Brain microvascular endothelial cell (primary cell): ENCODE results near the gene ENDOD1.
A peak's percentile ranks its signal among the peaks of the same experiment; 100 is the strongest.

Experiments used
- DNase-seq: peaks from one replicate; pipeline ENCODE4 v3.0.0-alpha.2; 2020
- H3K27ac ChIP-seq: fragments of 250-450 bp; sonication (Bioruptor Pico); 2 replicates; pipeline ENCODE4 v1.5.1; 2020; ENCODE audit warnings: mild to moderate bottlenecking, moderate library complexity
- H3K27me3 ChIP-seq: fragments of 250-450 bp; sonication (Bioruptor Pico); replicated peaks from 2 replicates; pipeline ENCODE4 v1.5.1; 2020; ENCODE audit warnings: mild to moderate bottlenecking
- H3K36me3 ChIP-seq: fragments of 250-450 bp; sonication (Bioruptor Pico); replicated peaks from 2 replicates; pipeline ENCODE4 v1.5.1; 2020; ENCODE audit warnings: mild to moderate bottlenecking
- H3K4me3 ChIP-seq: 2 replicates; pipeline ENCODE4 v1.5.1; 2011; ENCODE audit warnings: low read depth, mild to moderate bottlenecking, control low read depth, low read length, moderate library complexity
- CTCF ChIP-seq: IDR thresholded peaks from 2 replicates; pipeline ENCODE4 v1.5.1; 2011; ENCODE audit warnings: low read depth, mild to moderate bottlenecking, moderate library complexity, low read length, control low read depth, inconsistent platforms; ENCODE audit errors: missing control alignments
- in situ Hi-C: cut with HindIII; loops from 2 replicates; pipeline ENCODE4 v1.10.0; 2017; ENCODE audit warnings: low sequenced_read_pairs, low pct_ligation_motif_present

Gene ENDOD1

DNA sequence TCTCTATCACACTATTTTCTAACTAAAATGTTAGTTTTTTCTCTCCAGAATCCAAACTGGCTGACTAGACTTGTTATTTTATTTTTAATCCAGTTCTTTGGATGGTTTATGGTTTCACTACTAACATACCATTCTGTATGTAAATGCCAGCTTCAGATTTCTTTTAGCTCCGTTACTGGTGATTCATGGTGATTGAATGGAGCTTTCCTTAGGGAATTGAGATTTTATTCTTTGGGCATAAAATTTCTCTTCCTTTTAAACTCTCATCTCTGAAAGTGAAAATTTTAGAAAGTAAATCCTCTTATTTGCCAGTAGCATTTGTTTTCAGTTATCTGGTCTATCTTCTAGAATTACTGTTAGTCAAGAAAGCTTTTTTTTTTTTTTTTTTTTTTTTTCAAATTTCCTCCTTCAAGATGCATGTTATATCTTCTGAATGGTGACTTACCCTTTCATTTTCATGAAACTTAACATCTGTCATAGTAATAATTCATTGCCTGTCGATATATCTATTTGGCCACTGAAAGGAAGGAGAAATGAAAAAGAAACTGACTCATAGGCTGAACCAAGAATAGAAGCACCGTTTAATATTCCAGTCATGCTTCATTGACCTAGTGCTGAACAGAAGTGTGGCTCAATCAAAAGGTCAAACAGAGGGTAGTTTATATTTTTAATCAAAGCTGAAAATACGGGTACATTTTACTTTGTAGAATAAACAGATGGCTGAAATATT is 6.4 kb downstream of the ENDOD1 start:
- H3K27me3 ChIP-seq, result no peaks in the 10 kb centered on the region
- H3K4me3 ChIP-seq, result peak overlapping the region; percentile 4
- no peaks in the 10 kb centered on the region for H3K36me3 ChIP-seq
- no peak for TF ChIP-seq CTCF
- in situ Hi-C loops, result no loop called here
- no peak for DNase-seq
- peak overlapping the region; percentile 63 for H3K27ac ChIP-seq

- Histone ChIP-seq H3K36me3 (no peaks in the 10 kb centered on the region), H3K27ac (no peak overlapping the region), H3K4me3 (no peak overlapping the region), H3K27me3 (no peaks in the 10 kb centered on the region)
- in situ Hi-C loops, result no loop called here
- no peak for DNase-seq
- TF ChIP-seq CTCF, result no peak
These were observed 7.6 kb downstream of the ENDOD1 start for GRCh38 chr11:95097209-95097608.

GRCh38 chr11:95098826-95099225 is 9.2 kb downstream of the ENDOD1 start:
- Histone ChIP-seq H3K4me3 (no peak overlapping the region), H3K36me3 (no peaks in the 10 kb centered on the region), H3K27ac (no peak overlapping the region), H3K27me3 (no peaks in the 10 kb centered on the region)
- no peak for TF ChIP-seq CTCF
- in situ Hi-C loops, result no loop called here
- DNase-seq, result no peak

DNA sequence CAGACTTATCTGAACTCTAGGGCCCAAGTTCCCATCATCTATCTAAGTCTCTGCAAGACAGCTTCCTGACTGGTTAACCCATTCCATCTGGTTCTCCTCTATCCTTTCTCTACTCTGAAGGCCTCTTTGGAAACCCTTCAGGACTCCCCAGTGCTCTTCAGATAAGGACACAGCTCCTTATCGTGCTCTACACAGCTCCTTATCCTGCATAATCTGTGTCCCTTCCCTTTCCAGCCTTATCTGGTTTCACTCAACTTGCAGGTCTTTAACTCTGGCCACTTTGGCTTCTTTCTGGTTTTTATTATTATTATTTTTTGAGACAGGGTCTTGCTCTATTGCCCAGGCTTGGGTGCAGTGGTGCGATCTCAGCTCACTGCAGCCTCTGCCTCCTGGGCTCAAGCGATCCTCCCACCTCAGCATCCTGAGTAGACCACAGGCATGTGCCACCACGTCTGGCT is 10.6 kb downstream of the ENDOD1 start:
- no peak overlapping the region for H3K27ac ChIP-seq
- no peaks in the 10 kb centered on the region for H3K36me3 ChIP-seq
- no peak for DNase-seq
- in situ Hi-C loops, result no loop called here
- no peak overlapping the region for H3K4me3 ChIP-seq
- no peaks in the 10 kb centered on the region for H3K27me3 ChIP-seq
- TF ChIP-seq CTCF, result no peak

DNA sequence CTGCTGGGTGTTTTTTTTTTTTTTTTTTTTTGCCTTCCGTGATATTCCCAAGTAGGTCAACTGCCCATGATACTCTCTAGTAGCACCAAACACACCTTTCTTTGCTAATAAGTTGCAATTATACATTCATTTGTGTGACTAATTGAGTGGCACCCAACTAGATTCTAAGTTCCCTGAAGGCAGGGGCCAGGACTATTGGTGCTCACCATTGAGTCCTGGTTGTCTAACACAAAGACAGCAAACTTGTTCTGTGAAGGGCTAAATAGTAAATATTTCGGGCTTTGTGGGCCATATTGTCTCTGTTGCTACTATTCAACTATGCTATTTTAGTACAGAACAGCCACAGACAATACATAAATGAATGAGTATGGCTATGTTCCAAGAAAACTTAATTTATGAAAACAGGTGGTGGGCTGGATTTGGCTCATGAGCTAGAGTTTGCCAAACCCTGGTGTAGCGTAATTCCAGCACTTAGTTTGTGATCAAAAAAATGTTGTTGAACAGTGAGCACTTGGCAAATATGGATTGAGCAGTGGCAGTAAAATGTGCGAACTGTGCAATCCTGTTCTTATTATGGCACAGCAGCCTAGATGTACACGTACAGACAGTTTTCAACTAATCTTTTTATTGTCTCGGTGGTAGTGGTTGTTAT is 11.3 kb downstream of the ENDOD1 start:
- no peak overlapping the region for H3K27ac ChIP-seq
- TF ChIP-seq CTCF, result no peak
- no peak overlapping the region for H3K4me3 ChIP-seq
- DNase-seq, result no peak
- no peaks in the 10 kb centered on the region for H3K36me3 ChIP-seq
- in situ Hi-C loops, result no loop called here
- no peaks in the 10 kb centered on the region for H3K27me3 ChIP-seq
